ENCODE results near the gene PASK. TPM values are rescaled to one million over a fixed set of nuclear protein-coding genes. Genes with fewer than 3 reads are reported as not detected.

Gene PASK
- total and polyA plus RNA-seq, 2 of the 4 experiments (the other 2 are of a cell fraction) = 4.1 TPM

- Histone ChIP-seq H4K91ac (ENCODE audit: insufficient read depth, low read depth, low read length) (no peak overlapping the region), H3K23ac (ENCODE audit: low read depth, low read length) (no peak overlapping the region), H3K27me3 (ENCODE audit: control insufficient read depth, insufficient read depth, low read length) (no peaks in the 10 kb centered on the region), H3K27ac (ENCODE audit: insufficient read depth, low read length) (no peak overlapping the region), H3K9me3 (ENCODE audit: control insufficient read depth, insufficient read depth, low read length) (peaks cover 3% of the 10 kb centered on the region; the same call in 1 of the 2 replicates), H2AFZ (replicated peaks; ENCODE audit: low read length, poor library complexity) (no peak overlapping the region), H3K4me2 (ENCODE audit: low read depth, low read length) (no peak overlapping the region), H4K20me1 (ENCODE audit: insufficient read depth, low read length) (no peaks in the 10 kb centered on the region), H2BK5ac (ENCODE audit: low read depth, low read length, poor library complexity, severe bottlenecking) (no peak overlapping the region), H3K56ac (ENCODE audit: extremely low read depth, insufficient read depth, low read length) (no peak overlapping the region), H3K14ac (replicated peaks; ENCODE audit: low read depth, low read length) (no peak overlapping the region), H3K36me3 (ENCODE audit: control insufficient read depth, insufficient read depth, low read length) (peaks cover 47% of the 10 kb centered on the region), H3K9me1 (ENCODE audit: insufficient read depth, low read length) (no peaks in the 10 kb centered on the region; the same call in 1 of the 2 replicates), H3K4ac (ENCODE audit: low read depth, low read length) (no peak overlapping the region), H2BK20ac (ENCODE audit: low read depth, low read length) (no peak overlapping the region), H3K4me1 (ENCODE audit: control insufficient read depth, insufficient read depth, low read length) (no peaks in the 10 kb centered on the region), H2BK15ac (ENCODE audit: low read depth, low read length) (no peak overlapping the region), H2AK9ac (replicated peaks; ENCODE audit: low read depth, low read length, poor library complexity) (no peak overlapping the region), H3K18ac (ENCODE audit: low read depth, low read length) (no peak overlapping the region), H2AK5ac (ENCODE audit: low read depth, low read length) (no peak overlapping the region), H3K4me3 (ENCODE audit: insufficient read depth, low read depth, low read length) (no peak overlapping the region), H3K79me1 (ENCODE audit: low read depth in 1 of 2, low read length in 2 of 2) (no peaks in the 10 kb centered on the region; a peak in 1 of 4 replicates), H3K9ac (ENCODE audit: low read depth, low read length) (no peak overlapping the region), H2BK120ac (ENCODE audit: low read depth, low read length) (no peak overlapping the region), H4K5ac (ENCODE audit: low read depth, low read length) (no peak overlapping the region), H4K8ac (ENCODE audit: low read depth in 2 of 2, low read length in 2 of 2) (no peak overlapping the region)
- no peak for TF ChIP-seq CEBPB (IDR thresholded peaks at IDR 0.05; ENCODE audit: low read depth, low read length)
- TF ChIP-seq BHLHE40 (IDR thresholded peaks at IDR 0.05; ENCODE audit: low read depth, low read length) = no peak
- TF ChIP-seq RFX5 (IDR thresholded peaks at IDR 0.05; ENCODE audit: low read depth, low read length) = no peak
- no peak for TF ChIP-seq FOS (IDR thresholded peaks at IDR 0.05; ENCODE audit: low read depth, low read length)
- no peak for TF ChIP-seq NFE2L2 (IDR thresholded peaks at IDR 0.05; ENCODE audit: low read depth, low read length)
- TF ChIP-seq RAD21 (IDR thresholded peaks at IDR 0.05; ENCODE audit: low read length) = no peak
- TF ChIP-seq MAZ (IDR thresholded peaks at IDR 0.05; ENCODE audit: borderline replicate concordance, low read depth, low read length) = no peak
- TF ChIP-seq MAFK (IDR thresholded peaks at IDR 0.05; ENCODE audit: low read depth, low read length) = no peak
- TF ChIP-seq, protein P1, sequence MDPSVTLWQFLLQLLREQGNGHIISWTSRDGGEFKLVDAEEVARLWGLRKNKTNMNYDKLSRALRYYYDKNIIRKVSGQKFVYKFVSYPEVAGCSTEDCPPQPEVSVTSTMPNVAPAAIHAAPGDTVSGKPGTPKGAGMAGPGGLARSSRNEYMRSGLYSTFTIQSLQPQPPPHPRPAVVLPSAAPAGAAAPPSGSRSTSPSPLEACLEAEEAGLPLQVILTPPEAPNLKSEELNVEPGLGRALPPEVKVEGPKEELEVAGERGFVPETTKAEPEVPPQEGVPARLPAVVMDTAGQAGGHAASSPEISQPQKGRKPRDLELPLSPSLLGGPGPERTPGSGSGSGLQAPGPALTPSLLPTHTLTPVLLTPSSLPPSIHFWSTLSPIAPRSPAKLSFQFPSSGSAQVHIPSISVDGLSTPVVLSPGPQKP (IDR thresholded peaks at IDR 0.05; ENCODE audit: borderline replicate concordance, low read depth, low read length) = no peak
- no peak for TF ChIP-seq RCOR1 (IDR thresholded peaks at IDR 0.05; ENCODE audit: insufficient replicate concordance, low read length)
- no peak for TF ChIP-seq SMC3 (IDR thresholded peaks at IDR 0.05; ENCODE audit: low read depth, low read length)
- TF ChIP-seq CTCF (conservative IDR thresholded peaks at IDR 0.05; ENCODE audit: low read depth, low read length) = no peak
- TF ChIP-seq, protein P2, sequence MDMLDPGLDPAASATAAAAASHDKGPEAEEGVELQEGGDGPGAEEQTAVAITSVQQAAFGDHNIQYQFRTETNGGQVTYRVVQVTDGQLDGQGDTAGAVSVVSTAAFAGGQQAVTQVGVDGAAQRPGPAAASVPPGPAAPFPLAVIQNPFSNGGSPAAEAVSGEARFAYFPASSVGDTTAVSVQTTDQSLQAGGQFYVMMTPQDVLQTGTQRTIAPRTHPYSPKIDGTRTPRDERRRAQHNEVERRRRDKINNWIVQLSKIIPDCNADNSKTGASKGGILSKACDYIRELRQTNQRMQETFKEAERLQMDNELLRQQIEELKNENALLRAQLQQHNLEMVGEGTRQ (IDR thresholded peaks at IDR 0.05; ENCODE audit: low read depth, low read length) = no peak
- no peak for TF ChIP-seq POLR2A (IDR thresholded peaks at IDR 0.05; ENCODE audit: low read depth, low read length)
- dilution Hi-C loops (cut with HindIII; ENCODE audit: low sequenced_read_pairs, unreplicated experiment) (no loop called here), intact Hi-C loops (cut with micrococcal nuclease) (no loop called here), in situ Hi-C loops (cut with MboI; ENCODE audit: low sequenced_read_pairs) (no loop called here)
- ChIA-PET CTCF (no interaction called here), POLR2A (ENCODE audit: unreplicated experiment) (interaction anchor here (0.9 kb wide), 1 partner anchor 17 kb away, joined by 3 read pairs; no protein-coding TSS in a partner anchor)
- BruUV-seq (replicated peaks) = no TSS peak
- DNase-seq = no peak
- ATAC-seq (ENCODE audit: low read depth) = no peak
- 99% methylated on average over 13 of the region's 15 CpGs; no CpG with 5 or more reads in 1 of the 2 experiments for WGBS, 2 experiments (ENCODE audit: extremely low coverage in 2 of 2, insufficient read length in 1 of 2)
Observed at GRCh38 chr2:241168366-241168765, 19.1 kb upstream of the PASK start.

Measured in IMR-90 (cell line).